H1 (cell line): ENCODE measurements around the gene CNFN. TPM values are rescaled to one million over a fixed set of nuclear protein-coding genes. Genes with fewer than 3 reads are reported as not detected.

Source experiments
- BCL11A ChIP-seq, 2 experiments: IDR thresholded peaks; one replicate each; pipeline ENCODE4 v1.6.1; 2011; ENCODE audit warnings: low read depth in 2 of 2, low read length in 2 of 2, mild to moderate bottlenecking in 2 of 2
- CHD2 ChIP-seq: IDR thresholded peaks from 2 replicates; pipeline ENCODE4 v1.6.1; 2012; ENCODE audit warnings: low read length, improper control_type of control experiment
- RBBP5 ChIP-seq: IDR thresholded peaks from 2 replicates; pipeline ENCODE4 v1.7.1; 2012; ENCODE audit warnings: low read depth, mild to moderate bottlenecking, inconsistent platforms, low read length, moderate library complexity, borderline replicate concordance
- RNF2 ChIP-seq: fragments of 200-900, 300-1000 bp; sonication (generic); IDR thresholded peaks from 2 replicates; pipeline ENCODE4 v1.7.1; 2016; ENCODE audit warnings: borderline replicate concordance, low read depth, mild to moderate bottlenecking, antibody characterized with exemption, low read length; ENCODE audit not compliant: poor library complexity, severe bottlenecking; ENCODE audit errors: missing control alignments
- ZNF274 ChIP-seq: IDR thresholded peaks from 2 replicates; pipeline ENCODE4 v1.7.0; 2012; ENCODE audit warnings: low read length, borderline replicate concordance; ENCODE audit errors: extremely low read depth
- polyA plus RNA-seq, 7 experiments: library from polyadenylated mRNA; depleted of rRNA in 3 of 7; stranded (reverse) in 5 of 7; unstranded in 2 of 7; fragments of >200 nt in 5 of 7; fragments of 200-250 nt in 2 of 7; gene quantifications; 1 replicate in 5 of 7; 2 replicates in 1 of 7; 4 replicates in 1 of 7; pipeline versions ENCODE4 v1.2.1 to v1.2.3, GENCODE V29; 2011 to 2013; ENCODE audit warnings: missing spikeins in 2 of 7, mixed read lengths in 2 of 7
- total RNA-seq: library from RNA; stranded (reverse); fragmentation: NEBNext Ultra II Directional; extraction: Animal tissue kit (Norgen Biotek cat#: 25700); gene quantifications from 2 replicates; pipeline ENCODE4 v1.2.1, GENCODE V29; 2021

CNFN gene
- total and polyA plus RNA-seq, 2 of the 8 experiments (the other 6 are each of a cell fraction or from before 2014, with no cell fraction given), result 8.9 to 31.5 TPM

GRCh38 chr19:42423462-42424344 is 33.6 kb upstream of the CNFN start (continued):
- TF ChIP-seq BCL11A (IDR thresholded peaks at IDR 0.05; ENCODE audit: low read depth in 2 of 2, low read length in 2 of 2) (no peak), RNF2 (no peak), ZNF274 (no peak), CHD2 (no peak; the same call in 1 of the 2 replicates), RBBP5 (no peak; the same call in 1 of the 2 replicates)
